Gastroesophageal sphincter (tissue), 4 donors: ENCODE results near the gene ACSF3. TPM values are rescaled to one million over a fixed set of nuclear protein-coding genes. Genes with fewer than 3 reads are reported as not detected.

ENCODE experiments used
- ATAC-seq: fragments of 150-250 bp; one replicate; pipeline ENCODE4 v1.9.1; 2016; ENCODE audit warnings: mild to moderate bottlenecking, moderate library complexity
- H3K27ac ChIP-seq, 4 donors: fragments of 200-600 bp; sonication (generic) in 3 of 4; 1 replicate in 3 of 4; 2 replicates in 1 of 4; pipeline ENCODE4 v1.5.1; 2016 to 2019
- H3K27me3 ChIP-seq: fragments of 200-600 bp; sonication (generic); one replicate; pipeline ENCODE4 v1.5.1; 2019
- H3K36me3 ChIP-seq, 2 donors: fragments of 200-600 bp; sonication (generic); one replicate each; pipeline ENCODE4 v1.5.1; 2019; ENCODE audit warnings: control low read depth in 1 of 2
- H3K4me1 ChIP-seq, 3 donors: fragments of 200-600 bp; sonication (generic); 1 replicate in 2 of 3; 2 replicates in 1 of 3; pipeline ENCODE4 v1.5.1; 2016 to 2019; ENCODE audit warnings: control low read depth in 2 of 3
- H3K4me3 ChIP-seq, 2 donors: fragments of 200-600 bp; sonication (generic); one replicate each; pipeline ENCODE4 v1.5.1; 2019; ENCODE audit warnings: mild to moderate bottlenecking in 1 of 2, moderate library complexity in 1 of 2
- H3K9me3 ChIP-seq, 3 donors: fragments of 200-600 bp; sonication (generic); one replicate each; pipeline ENCODE4 v1.5.1; 2017 to 2019; ENCODE audit warnings: control low read depth in 2 of 3
- EP300 ChIP-seq: sonication (generic); formaldehyde crosslinking; IDR thresholded peaks from one replicate; pipeline ENCODE4 v1.6.1; 2017; ENCODE audit warnings: antibody characterized with exemption, mild to moderate bottlenecking
- POLR2A ChIP-seq, 2 donors: fragments of 450-650 bp; IDR thresholded peaks; one replicate each; pipeline ENCODE4 v1.6.1; 2017; ENCODE audit warnings: antibody characterized with exemption in 2 of 2, mild to moderate bottlenecking in 2 of 2, moderate library complexity in 1 of 2
- POLR2AphosphoS5 ChIP-seq: sonication (generic); formaldehyde crosslinking; IDR thresholded peaks from one replicate; pipeline ENCODE4 v1.6.1; 2017; ENCODE audit warnings: antibody characterized with exemption
- WGBS, 2 donors: methylation state at CpG; one replicate each; pipeline ENCODE4 v1.1.5; 2018; ENCODE audit warnings: low coverage in 1 of 2; 5-methylcytosine and 5-hydroxymethylcytosine counted together
- total RNA-seq, 4 donors: library from RNA; depleted of rRNA; stranded (reverse); fragments of >200 nt; gene quantifications; one replicate each; pipeline ENCODE4 v1.1.0, GENCODE V29; 2016
- TF ChIP-seq, protein P1 (sequence below), 4 experiments: fragments of 200-600 bp in 2 of 4; fragments of 450-650 bp in 2 of 4; sonication (generic) in 1 of 4; IDR thresholded peaks; one replicate each; pipeline ENCODE4 v1.5.1; 2017 to 2019; ENCODE audit warnings: antibody characterized with exemption in 4 of 4, mild to moderate bottlenecking in 2 of 4, moderate library complexity in 2 of 4

ACSF3 gene
- total RNA-seq, 4 donors from 2014 or later: 14.5 to 33.8 (median 28.8) TPM

GRCh38 chr16:89202422-89203215 lies 109.0 kb downstream of the ACSF3 start:
- H3K9me3 ChIP-seq: peaks cover 0 to 9% (median 0%) of the 10 kb centered on the region in 3 donors
- no peaks in the 10 kb centered on the region for H3K36me3 ChIP-seq
- no peak for TF ChIP-seq POLR2A (IDR thresholded peaks at IDR 0.05)
- no peak for TF ChIP-seq EP300
- TF ChIP-seq POLR2AphosphoS5: no peak
- TF ChIP-seq, protein P1, sequence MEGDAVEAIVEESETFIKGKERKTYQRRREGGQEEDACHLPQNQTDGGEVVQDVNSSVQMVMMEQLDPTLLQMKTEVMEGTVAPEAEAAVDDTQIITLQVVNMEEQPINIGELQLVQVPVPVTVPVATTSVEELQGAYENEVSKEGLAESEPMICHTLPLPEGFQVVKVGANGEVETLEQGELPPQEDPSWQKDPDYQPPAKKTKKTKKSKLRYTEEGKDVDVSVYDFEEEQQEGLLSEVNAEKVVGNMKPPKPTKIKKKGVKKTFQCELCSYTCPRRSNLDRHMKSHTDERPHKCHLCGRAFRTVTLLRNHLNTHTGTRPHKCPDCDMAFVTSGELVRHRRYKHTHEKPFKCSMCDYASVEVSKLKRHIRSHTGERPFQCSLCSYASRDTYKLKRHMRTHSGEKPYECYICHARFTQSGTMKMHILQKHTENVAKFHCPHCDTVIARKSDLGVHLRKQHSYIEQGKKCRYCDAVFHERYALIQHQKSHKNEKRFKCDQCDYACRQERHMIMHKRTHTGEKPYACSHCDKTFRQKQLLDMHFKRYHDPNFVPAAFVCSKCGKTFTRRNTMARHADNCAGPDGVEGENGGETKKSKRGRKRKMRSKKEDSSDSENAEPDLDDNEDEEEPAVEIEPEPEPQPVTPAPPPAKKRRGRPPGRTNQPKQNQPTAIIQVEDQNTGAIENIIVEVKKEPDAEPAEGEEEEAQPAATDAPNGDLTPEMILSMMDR (IDR thresholded peaks at IDR 0.05): no peak
- peaks cover 0 to 23% (median 12%) of the 10 kb centered on the region in 3 donors for H3K4me1 ChIP-seq
- 51 to 73% methylated on average over 19 to 39 of the region's 49 CpGs for WGBS, 2 donors
- H3K27ac ChIP-seq: no peak overlapping the region
- H3K4me3 ChIP-seq: peak overlapping the region in 1 of 2 donors; percentile 44
- peaks cover 95% of the 10 kb centered on the region for H3K27me3 ChIP-seq
- ATAC-seq: no peak

Other genes starting within 250 kb of the ACSF3 start
- 10 to 100 TPM in 3 of 4 donors, 1 to 10 TPM in 1; 4.2 to 29.4 (median 15.6) TPM for gene GALNS, start 236.9 kb upstream of the ACSF3 start, total RNA-seq
- 10 to 100 TPM; 18.7 to 40.0 (median 21.5) TPM for gene TRAPPC2L, start 236.7 kb upstream of the ACSF3 start, total RNA-seq
- gene PABPN1L, start 227.2 kb upstream of the ACSF3 start, total RNA-seq: under 1 TPM in 1 of 4 donors, not detected in 3; 0.54 TPM
- gene CBFA2T3, start 116.6 kb upstream of the ACSF3 start, total RNA-seq: 1 to 10 TPM; 1.4 to 5.8 (median 1.5) TPM
- 1 to 10 TPM in 1 of 4 donors, under 1 TPM in 2, not detected in 1; 0.15 to 1.1 (median 0.27) TPM for gene CDH15, start 77.9 kb downstream of the ACSF3 start, total RNA-seq
- gene SLC22A31, start 106.7 kb downstream of the ACSF3 start, total RNA-seq: not detected
- 10 to 100 TPM; 11.1 to 28.0 (median 12.4) TPM for gene ZNF778, start 123.9 kb downstream of the ACSF3 start, total RNA-seq